HUDEP-2 (cell line): Measurements from ENCODE around the gene MRPS7.
"Not testable (repeated sequence)": the region's sequence is repeated elsewhere in the genome, so short reads cannot be mapped to it uniquely, and the experiment has no call there.

ENCODE experiments used
- DNase-seq, 76 experiments: peaks; one replicate each; lab custom pipeline; 2025; ENCODE audit not compliant: unreplicated experiment in 76 of 76; lab: John Stamatoyannopoulos, UW

Gene MRPS7

DNA sequence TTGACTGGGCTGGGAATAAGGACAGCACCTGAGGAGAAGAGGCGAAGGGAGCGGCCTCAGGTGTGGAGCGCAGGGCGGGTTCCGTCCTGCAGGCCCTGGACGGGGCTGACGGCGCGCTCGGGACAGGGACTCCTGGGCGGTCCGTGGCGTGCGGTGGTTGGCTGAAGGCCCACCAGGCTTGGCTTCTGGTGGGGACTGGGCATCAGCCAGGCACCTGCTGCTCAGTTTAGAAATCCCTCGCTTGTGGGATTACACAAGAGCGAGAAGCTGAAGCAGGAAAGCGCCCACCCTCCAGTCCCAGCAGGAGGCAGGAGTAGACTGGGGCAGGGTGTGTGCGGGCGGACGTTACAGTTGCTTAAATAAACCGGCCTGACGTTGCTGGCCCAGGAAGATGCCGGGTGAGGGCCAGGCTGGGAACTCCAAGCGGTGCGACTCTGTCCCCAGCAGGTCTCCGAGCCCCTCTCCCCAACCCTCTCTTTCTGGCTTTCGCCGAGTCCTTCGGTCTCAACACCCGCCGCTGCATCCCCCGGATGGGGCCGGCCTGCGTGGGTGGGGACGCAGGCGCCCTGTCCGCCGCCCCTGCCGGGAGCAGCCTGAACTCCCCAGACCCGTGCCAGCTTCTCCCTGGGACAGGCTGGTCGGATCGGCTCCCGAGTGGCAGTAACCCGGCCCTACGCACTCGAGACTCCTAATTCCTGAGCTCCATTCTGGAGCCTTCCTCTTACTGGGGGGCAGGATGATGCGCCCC lies 8.7 kb downstream of the MRPS7 start:
- peak in 63 of 76 experiments; percentile 13 to 91 (median 59) for DNase-seq

DNA sequence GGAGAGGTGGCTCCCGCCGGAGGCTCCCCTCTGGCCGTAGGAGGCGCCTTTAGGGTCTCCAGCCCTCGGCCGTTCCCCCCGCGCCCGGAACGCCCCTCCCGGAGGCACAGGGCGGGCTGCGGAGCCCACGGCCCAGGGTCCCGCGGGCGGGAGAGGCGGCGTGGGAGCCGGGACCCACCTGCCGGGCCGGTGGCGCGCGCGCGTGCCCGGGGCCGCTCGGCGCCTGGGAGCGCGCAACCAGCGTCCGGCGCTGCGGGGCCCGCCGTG lies 9.2 kb downstream of the MRPS7 start, which contains the start of gene MIF4GD:
TSS of gene MIF4GD (minus strand) at position 266 of the 267 bp plus-strand sequence. CDS start 1,036 bp downstream, outside the sequence.
- DNase-seq: no peak

GRCh38 chr17:75271233-75271954 lies 9.7 kb downstream of the MRPS7 start:
- DNase-seq: peak in 70 of 76 experiments; percentile 17 to 86 (median 66)

- peak in 36 of 76 experiments; percentile 6 to 58 (median 25) for DNase-seq
These were observed 10.5 kb downstream of the MRPS7 start for GRCh38 chr17:75271955-75272847.

- DNase-seq: no peak
These were observed 11.1 kb downstream of the MRPS7 start for GRCh38 chr17:75272848-75273184.

DNA sequence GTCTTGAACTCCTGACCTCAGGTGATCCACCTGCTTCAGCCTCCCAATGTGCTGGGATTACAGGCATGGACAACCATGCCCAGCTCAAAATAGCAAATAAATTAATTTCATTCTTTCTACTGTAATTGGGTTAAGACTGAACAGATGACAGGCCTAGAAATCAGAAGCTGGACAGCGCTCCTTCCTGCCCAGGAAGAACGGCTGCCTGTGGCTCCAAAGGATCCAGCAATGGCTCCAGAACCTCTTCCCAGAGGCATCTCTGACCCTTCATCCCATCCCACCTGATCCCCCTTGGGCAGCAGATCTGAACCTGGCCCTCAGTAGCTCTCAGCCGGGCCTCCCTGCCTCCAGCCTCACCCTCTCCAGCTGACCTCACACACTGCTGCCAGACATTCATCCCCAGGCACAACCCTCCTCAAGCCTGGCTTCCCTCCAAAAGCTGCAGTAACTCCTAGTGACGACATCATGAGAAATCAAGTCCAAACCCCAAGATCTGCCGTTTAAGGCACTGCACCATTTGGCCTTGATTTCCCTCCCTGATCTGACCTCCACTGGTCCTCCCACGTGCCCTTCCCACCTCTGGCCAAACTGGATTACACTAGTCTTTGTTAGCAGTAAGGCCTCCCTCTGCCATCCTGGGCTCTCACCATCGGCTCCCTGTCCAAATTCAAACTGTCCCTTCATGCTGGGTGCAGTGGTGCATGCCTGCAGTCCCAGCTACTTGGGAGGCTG lies 12.5 kb downstream of the MRPS7 start:
- DNase-seq: peak in 63 of 76 experiments; percentile 10 to 84 (median 52)

GRCh38 chr17:75277664-75278071 lies 16.0 kb downstream of the MRPS7 start:
- DNase-seq: no peak

- DNase-seq: not testable (repeated sequence)
These were observed 18.5 kb downstream of the MRPS7 start for GRCh38 chr17:75280189-75280588.

- no peak for DNase-seq
These were observed 23.4 kb downstream of the MRPS7 start for GRCh38 chr17:75285123-75285522.

DNA sequence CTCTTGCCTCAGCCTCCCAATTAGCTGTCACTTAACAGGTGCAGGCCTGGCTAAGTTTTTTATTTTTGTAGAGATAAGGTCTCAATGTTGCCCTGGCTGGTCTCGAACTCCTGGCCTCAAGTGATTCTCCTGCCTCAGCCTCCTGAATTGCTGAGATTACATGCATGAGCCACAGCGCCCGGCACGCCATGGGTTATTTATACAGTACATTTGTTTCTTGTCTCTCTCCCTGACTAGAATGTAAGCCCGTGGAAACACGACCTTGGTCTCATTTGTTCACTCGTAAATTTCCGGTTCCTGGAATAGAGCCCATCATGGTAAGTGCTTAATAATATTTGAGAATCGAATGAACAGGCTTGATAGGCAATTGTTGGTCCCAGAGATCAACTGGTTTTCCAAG lies 25.5 kb downstream of the MRPS7 start:
- no peak for DNase-seq

DNA sequence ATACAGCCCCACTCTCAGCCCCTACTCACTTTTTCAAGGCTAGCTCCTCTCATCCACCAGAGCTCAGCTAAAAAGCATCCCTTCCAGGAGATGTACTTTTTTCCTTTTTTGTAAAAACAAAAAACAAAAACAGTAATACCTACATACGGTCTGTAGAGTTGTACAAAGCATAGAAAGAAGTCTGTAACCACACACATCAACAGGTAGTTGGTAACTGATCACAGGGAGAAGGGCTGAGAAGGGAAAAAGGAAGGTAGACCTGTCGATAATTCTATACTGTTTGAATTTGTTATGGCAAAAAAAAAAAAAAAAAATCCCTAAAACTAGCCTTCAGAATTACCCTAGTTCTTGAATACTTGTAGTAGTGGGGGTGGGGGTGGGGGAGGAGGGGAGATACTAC lies 26.7 kb downstream of the MRPS7 start:
- DNase-seq: no peak

GRCh38 chr17:75288770-75289114 lies 27.1 kb downstream of the MRPS7 start:
- DNase-seq: peak in 45 of 76 experiments; percentile 11 to 62 (median 32)

GRCh38 chr17:75289115-75289831 lies 27.6 kb downstream of the MRPS7 start, which contains the start of gene SLC25A19:
Gene SLC25A19 (minus strand): TSS chr17:75289433. CDS start chr17:75286764, 2,669 bp downstream.
- DNase-seq: peak in 75 of 76 experiments; percentile 37 to 99 (median 97)

DNA sequence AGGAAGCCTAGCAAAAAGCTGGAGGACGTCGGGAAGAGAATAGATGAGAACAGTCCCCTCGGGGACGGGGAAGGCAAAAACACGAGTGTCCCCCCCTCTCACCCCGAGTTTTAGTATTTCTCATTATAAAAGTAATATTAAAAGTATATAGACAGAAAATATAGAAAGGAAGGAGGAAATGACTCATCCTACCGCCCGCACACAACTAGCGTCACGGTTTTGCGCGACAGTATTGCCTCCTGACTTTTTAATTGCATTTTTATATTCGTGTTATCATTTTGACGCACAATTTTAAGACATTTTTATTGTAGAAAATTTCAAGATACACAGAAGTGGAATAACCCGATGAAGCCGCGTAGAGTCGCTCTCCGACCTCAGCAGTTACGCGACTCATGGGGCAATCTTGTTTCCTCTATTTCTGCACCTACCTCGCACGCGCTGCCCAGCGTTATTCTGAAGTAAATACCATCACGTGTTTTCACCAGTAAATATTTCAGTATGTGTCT lies 28.2 kb downstream of the MRPS7 start:
- DNase-seq: peak in 54 of 76 experiments; percentile 13 to 74 (median 42)

DNA sequence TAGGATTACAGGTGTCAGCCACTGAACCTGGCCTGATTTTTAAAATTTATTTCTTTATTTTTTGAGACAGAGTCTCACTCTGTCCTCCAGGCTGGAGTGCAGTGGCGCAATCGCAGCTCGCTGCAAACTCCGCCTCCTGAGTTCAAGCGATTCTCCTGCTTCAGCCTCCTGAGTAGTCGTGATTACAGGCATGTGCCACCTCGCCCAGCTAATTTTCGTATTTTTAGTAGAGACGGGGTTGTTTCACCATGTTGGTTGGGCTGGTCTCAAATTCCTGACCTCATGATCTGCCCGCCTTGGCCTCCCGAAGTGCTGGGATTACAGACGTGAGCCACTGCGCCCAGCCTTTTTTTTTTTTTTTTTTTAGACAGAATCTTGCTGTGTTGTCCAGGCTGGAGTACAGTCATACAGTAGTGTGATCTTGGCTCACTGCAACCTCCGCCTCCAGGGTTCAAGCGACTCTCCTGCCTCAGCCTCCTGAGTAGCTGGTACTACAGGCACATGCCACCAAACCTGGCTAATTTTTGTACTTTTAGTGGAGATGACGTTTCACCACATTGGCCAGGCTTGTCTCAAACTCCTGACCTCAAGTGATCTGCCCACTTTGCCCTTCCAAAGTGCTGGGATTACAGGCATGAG lies 31.2 kb downstream of the MRPS7 start:
- not testable (repeated sequence) for DNase-seq

DNA sequence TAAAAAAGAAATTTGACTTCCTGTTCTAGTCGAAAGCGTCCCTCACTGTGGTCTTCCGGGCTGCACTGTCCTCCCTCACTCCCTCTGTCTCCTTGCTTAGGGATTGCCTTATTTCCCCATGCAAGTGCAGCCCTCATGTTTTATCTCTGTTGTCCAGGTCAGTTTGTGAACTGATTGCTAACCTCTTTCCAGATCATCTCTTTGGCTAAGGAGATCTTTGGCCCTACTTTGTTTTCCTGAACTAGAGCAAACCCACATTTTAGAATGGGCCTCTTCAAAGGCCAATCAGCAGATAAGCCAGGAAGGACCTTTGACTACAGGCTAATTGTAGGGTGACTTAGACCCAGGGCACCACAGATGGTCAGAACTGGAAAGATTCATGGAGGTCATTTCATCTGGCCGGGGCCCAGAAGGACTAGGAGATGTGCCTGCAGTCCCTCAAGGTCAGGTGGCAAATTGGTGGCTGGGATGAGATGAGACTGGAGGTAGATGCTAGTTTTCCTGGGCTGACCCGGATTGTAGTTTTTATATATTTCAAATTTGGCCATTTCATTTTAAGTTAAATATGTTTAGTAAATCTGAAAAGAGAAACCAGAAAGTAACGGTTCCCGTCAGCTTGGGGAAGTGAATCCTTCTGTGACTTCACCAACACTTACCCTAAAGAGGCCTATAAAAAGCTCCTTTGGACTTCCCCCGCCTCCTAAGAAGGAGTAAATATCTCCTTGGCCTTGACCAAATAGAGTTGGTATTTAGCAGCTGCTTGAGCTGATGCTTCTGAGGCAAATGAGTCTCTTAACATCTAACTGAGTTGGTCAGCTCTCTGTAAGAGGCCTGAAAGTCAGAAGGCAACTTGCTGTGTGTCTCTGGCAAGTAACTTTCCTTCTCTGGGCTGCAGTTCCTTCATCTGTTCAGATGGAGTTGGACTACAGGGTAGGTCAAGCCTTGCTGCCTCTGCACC lies 33.8 kb downstream of the MRPS7 start:
- no peak for DNase-seq

GRCh38 chr17:75300280-75300679 lies 38.6 kb downstream of the MRPS7 start:
- DNase-seq: no peak

- DNase-seq: no peak
These were observed 39.4 kb downstream of the MRPS7 start for GRCh38 chr17:75301049-75301448.
